Keratinocyte (primary cell): Measurements from ENCODE around the gene PGK1.

Source experiments
- EZH2 ChIP-seq: IDR thresholded peaks from one replicate; pipeline ENCODE4 v1.6.1; 2012; ENCODE audit warnings: inconsistent platforms, mild to moderate bottlenecking, low read length, moderate library complexity
- TF ChIP-seq, protein P1 (sequence below), 3 experiments: IDR thresholded peaks in 1 of 3; conservative IDR thresholded peaks in 1 of 3; optimal IDR thresholded peaks in 1 of 3; 2 replicates in 2 of 3; 3 replicates in 1 of 3; pipeline versions ENCODE3 to v1.5.1; 2011; ENCODE audit warnings: low read length in 3 of 3, mild to moderate bottlenecking in 3 of 3, moderate library complexity in 2 of 3, control low read depth in 1 of 3, inconsistent platforms in 1 of 3; ENCODE audit not compliant: insufficient read depth in 2 of 3; ENCODE audit errors: extremely low read depth in 1 of 3

- TF ChIP-seq, protein P1, sequence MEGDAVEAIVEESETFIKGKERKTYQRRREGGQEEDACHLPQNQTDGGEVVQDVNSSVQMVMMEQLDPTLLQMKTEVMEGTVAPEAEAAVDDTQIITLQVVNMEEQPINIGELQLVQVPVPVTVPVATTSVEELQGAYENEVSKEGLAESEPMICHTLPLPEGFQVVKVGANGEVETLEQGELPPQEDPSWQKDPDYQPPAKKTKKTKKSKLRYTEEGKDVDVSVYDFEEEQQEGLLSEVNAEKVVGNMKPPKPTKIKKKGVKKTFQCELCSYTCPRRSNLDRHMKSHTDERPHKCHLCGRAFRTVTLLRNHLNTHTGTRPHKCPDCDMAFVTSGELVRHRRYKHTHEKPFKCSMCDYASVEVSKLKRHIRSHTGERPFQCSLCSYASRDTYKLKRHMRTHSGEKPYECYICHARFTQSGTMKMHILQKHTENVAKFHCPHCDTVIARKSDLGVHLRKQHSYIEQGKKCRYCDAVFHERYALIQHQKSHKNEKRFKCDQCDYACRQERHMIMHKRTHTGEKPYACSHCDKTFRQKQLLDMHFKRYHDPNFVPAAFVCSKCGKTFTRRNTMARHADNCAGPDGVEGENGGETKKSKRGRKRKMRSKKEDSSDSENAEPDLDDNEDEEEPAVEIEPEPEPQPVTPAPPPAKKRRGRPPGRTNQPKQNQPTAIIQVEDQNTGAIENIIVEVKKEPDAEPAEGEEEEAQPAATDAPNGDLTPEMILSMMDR (optimal IDR thresholded peaks at IDR 0.05 in 1 of 3, IDR thresholded peaks at IDR 0.05 in 1 of 3, conservative IDR thresholded peaks at IDR 0.05 in 1 of 3; ENCODE audit: extremely low read depth in 1 of 3, insufficient read depth in 2 of 3, low read length in 3 of 3) = no peak
- TF ChIP-seq EZH2 = no peak
These were observed 61.4 kb downstream of the PGK1 start for GRCh38 chrX:78165425-78165824.
